Right forelimb (tissue), 1 donor: Measurements from ENCODE around the gene ZNF302.

Source experiments
- DNase-seq: peaks from one replicate; pipeline ENCODE4 v3.0.0-alpha.2; 2018

The ZNF302 gene

GRCh38 chr19:34733746-34734536 lies 56.5 kb downstream of the ZNF302 start, which contains the start of gene ZNF181:
TSS of gene ZNF181 (plus strand) at chr19:34734243. CDS start at chr19:34735038, 795 bp downstream.
- DNase-seq, result peak; percentile 93

GRCh38 chr19:34734537-34735103 lies 57.1 kb downstream of the ZNF302 start:
- no peak for DNase-seq
